HepG2 (cell line): ENCODE data around the gene TXN2. TPM values are rescaled to one million over a fixed set of nuclear protein-coding genes. Genes with fewer than 3 reads are reported as not detected.

Experiments used
- BHLHE40 ChIP-seq: IDR thresholded peaks from 2 replicates; pipeline ENCODE4 v1.6.1; 2011; ENCODE audit warnings: low read length, improper control_type of control experiment
- CBX5 ChIP-seq: sonication (generic); formaldehyde crosslinking; IDR thresholded peaks from 2 replicates; pipeline ENCODE4 v1.4.0; 2020; ENCODE audit warnings: missing genetic modification reagents, borderline replicate concordance
- EED ChIP-seq: sonication (generic); formaldehyde crosslinking; IDR thresholded peaks from 2 replicates; pipeline ENCODE4 v1.5.0; 2020; ENCODE audit warnings: mild to moderate bottlenecking, missing genetic modification reagents
- JDP2 ChIP-seq: sonication (generic); formaldehyde crosslinking; IDR thresholded peaks from 2 replicates; pipeline ENCODE4 v1.8.1; 2022; ENCODE audit warnings: missing genetic modification reagents, borderline replicate concordance
- NFIC ChIP-seq: IDR thresholded peaks from 2 replicates; pipeline ENCODE4 v1.6.1; 2012; ENCODE audit warnings: mild to moderate bottlenecking, low read length, inconsistent platforms
- SIN3A ChIP-seq: IDR thresholded peaks from 2 replicates; pipeline ENCODE4 v1.6.1; 2011; ENCODE audit warnings: low read depth, mild to moderate bottlenecking, control low read depth, low read length, borderline replicate concordance
- TBP ChIP-seq: sonication (generic); formaldehyde crosslinking; IDR thresholded peaks from 2 replicates; pipeline ENCODE4 v1.5.0; 2020; ENCODE audit warnings: missing genetic modification reagents
- THAP11 ChIP-seq: IDR thresholded peaks from 2 replicates; pipeline ENCODE4 v1.6.1; 2016; ENCODE audit warnings: missing biosample characterization, missing genetic modification reagents
- ZNF225 ChIP-seq: sonication (generic); formaldehyde crosslinking; IDR thresholded peaks from 2 replicates; pipeline ENCODE4 v1.4.0; 2020; ENCODE audit warnings: mild to moderate bottlenecking, missing genetic modification reagents
- ZNF230 ChIP-seq: sonication (generic); formaldehyde crosslinking; IDR thresholded peaks from 2 replicates; pipeline ENCODE4 v1.4.0; 2020; ENCODE audit warnings: mild to moderate bottlenecking, missing genetic modification reagents
- ZNF329 ChIP-seq: sonication (generic); formaldehyde crosslinking; IDR thresholded peaks from 2 replicates; pipeline ENCODE4 v1.9.0; 2021; ENCODE audit warnings: low read depth, mild to moderate bottlenecking, missing genetic modification reagents
- ZNF441 ChIP-seq: sonication (generic); formaldehyde crosslinking; IDR thresholded peaks from 2 replicates; pipeline ENCODE4 v1.7.0; 2021; ENCODE audit warnings: missing genetic modification reagents, borderline replicate concordance
- ZNF530 ChIP-seq: sonication (generic); formaldehyde crosslinking; IDR thresholded peaks from 2 replicates; pipeline ENCODE4 v1.5.0; 2020; ENCODE audit warnings: low read depth, mild to moderate bottlenecking, missing genetic modification reagents
- ZNF543 ChIP-seq: sonication (generic); formaldehyde crosslinking; IDR thresholded peaks from 2 replicates; pipeline ENCODE4 v1.4.0; 2020; ENCODE audit warnings: mild to moderate bottlenecking, missing genetic modification reagents
- ZNF670 ChIP-seq: sonication (generic); formaldehyde crosslinking; IDR thresholded peaks from 2 replicates; pipeline ENCODE4 v1.8.0; 2022; ENCODE audit warnings: mild to moderate bottlenecking, missing genetic modification reagents, borderline replicate concordance
- ZNF772 ChIP-seq: sonication (generic); formaldehyde crosslinking; IDR thresholded peaks from 2 replicates; pipeline ENCODE4 v1.5.0; 2020; ENCODE audit warnings: mild to moderate bottlenecking, missing genetic modification reagents
- ZNF850 ChIP-seq: sonication (generic); formaldehyde crosslinking; conservative IDR thresholded peaks from 2 replicates; pipeline ENCODE4 v1.9.0; 2021; ENCODE audit warnings: mild to moderate bottlenecking, missing genetic modification reagents
- polyA plus RNA-seq, 8 experiments: library from polyadenylated mRNA; depleted of rRNA in 3 of 8; stranded (reverse) in 7 of 8; unstranded in 1 of 8; fragments of >200 nt; fragmentation: Illumina TruSeq in 4 of 8; extraction: Trizol in 4 of 8; gene quantifications; 2 replicates each; pipeline versions ENCODE4 v1.2.1 to v1.2.3, GENCODE V29; 2011 to 2016; ENCODE audit warnings: low read depth in 4 of 8, missing spikeins in 1 of 8, mixed read lengths in 1 of 8; ENCODE audit not compliant: insufficient read depth in 1 of 8
- total RNA-seq, 5 experiments: library from RNA; depleted of rRNA; stranded (reverse); fragments of >200 nt; fragmentation: Illumina TruSeq; extraction: Trizol; gene quantifications; 2 replicates each; pipeline ENCODE4 v1.2.3, GENCODE V29; 2016; ENCODE audit warnings: low read depth in 1 of 5
- TF ChIP-seq, protein P1 (sequence below): sonication (generic); formaldehyde crosslinking; IDR thresholded peaks from 2 replicates; pipeline ENCODE4 v1.5.1; 2020; ENCODE audit warnings: mild to moderate bottlenecking, missing genetic modification reagents, borderline replicate concordance
- TF ChIP-seq, protein P2 (sequence below): sonication (generic); formaldehyde crosslinking; IDR thresholded peaks from 2 replicates; pipeline ENCODE4 v1.8.0; 2022; ENCODE audit warnings: mild to moderate bottlenecking, missing genetic modification reagents; ENCODE audit not compliant: insufficient replicate concordance
- TF ChIP-seq, protein P3 (sequence below): IDR thresholded peaks from 2 replicates; pipeline ENCODE4 v1.4.0; 2020; ENCODE audit warnings: mild to moderate bottlenecking, missing genetic modification reagents
- TF ChIP-seq, protein P4 (sequence below): conservative IDR thresholded peaks from 2 replicates; pipeline ENCODE4 v1.6.1; 2018; ENCODE audit warnings: missing genetic modification reagents

The TXN2 gene
- total and polyA plus RNA-seq, 2 of the 13 experiments (the other 11 are each of a cell fraction or from before 2014, with no cell fraction given), result 41.4 to 109 TPM

DNA sequence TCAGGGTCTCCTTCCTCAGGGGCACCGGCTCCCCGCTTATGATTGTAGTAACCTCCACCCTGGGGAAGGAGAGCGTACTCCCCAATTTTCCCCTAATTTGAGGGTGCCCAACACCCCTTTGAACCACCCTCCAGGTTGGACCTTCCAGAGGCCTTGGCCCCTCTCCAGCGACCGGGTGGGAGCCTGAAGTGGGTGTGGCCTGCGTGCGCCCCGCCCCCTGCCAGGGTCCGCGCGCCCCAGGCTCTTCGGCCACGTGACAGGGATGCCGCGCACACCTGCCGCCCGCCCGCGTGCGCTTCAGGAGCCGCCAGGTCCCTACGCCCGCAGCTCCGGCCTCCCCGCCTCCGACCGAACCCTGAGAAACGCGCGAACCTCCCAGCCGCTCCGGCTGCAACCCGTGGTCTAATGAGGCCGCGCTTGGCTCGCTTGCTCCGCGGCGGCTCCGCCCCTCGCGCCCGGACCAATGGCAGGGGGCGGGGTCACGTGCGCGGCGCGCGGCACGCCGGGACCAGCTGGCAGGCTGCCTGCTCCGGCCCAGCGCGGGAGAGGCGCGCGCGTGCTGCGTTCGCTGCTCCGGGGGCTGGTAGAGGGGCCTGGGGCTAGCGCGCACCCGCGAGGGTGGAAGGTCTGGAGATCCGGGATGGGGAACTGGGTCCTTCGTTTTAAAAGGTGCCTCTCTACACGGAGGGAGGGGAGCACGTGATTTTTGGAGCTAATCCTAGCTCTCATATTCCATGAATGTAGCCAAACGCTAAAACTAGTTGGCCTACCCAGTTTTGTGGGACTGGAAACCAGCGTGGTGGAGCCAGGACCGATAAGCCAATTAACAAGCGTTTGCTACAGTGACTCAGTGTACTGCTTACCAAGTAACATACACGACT, 25.4 kb upstream of the TXN2 start, which contains the start of gene FOXRED2 (continued):
- TF ChIP-seq ZNF329 (CRISPR knock-in tag) (peak; percentile 87), ZNF441 (CRISPR knock-in tag) (peak; percentile 88), ZNF670 (CRISPR knock-in tag) (peak; percentile 91; the same call in 1 of the 2 replicates), CBX5 (CRISPR knock-in tag) (no peak; the same call in 1 of the 2 replicates), THAP11 (peak; percentile 77), NFIC (peak; percentile 46; the same call in 1 of the 2 replicates), ZNF225 (CRISPR knock-in tag) (peak; percentile 84; the same call in 1 of the 2 replicates), JDP2 (CRISPR knock-in tag) (peak; percentile 68; the same call in 1 of the 2 replicates), ZNF543 (CRISPR knock-in tag) (peak; percentile 84; the same call in 1 of the 2 replicates), EED (CRISPR knock-in tag) (peak; percentile 98), ZNF230 (CRISPR knock-in tag) (peak; percentile 59; the same call in 1 of the 2 replicates), ZNF530 (no peak), ZNF772 (CRISPR knock-in tag) (peak; percentile 79), SIN3A (no peak), TBP (no peak), BHLHE40 (peak; percentile 99), ZNF850 (no peak; the same call in 1 of the 2 replicates)
- TF ChIP-seq, protein P1, sequence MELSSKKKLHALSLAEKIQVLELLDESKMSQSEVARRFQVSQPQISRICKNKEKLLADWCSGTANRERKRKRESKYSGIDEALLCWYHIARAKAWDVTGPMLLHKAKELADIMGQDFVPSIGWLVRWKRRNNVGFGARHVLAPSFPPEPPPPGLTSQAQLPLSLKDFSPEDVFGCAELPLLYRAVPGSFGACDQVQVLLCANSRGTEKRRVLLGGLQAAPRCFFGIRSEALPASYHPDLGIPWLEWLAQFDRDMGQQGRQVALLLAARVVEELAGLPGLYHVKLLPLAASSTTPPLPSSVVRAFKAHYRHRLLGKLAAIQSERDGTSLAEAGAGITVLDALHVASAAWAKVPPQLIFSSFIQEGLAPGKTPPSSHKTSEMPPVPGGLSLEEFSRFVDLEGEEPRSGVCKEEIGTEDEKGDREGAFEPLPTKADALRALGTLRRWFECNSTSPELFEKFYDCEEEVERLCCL (CRISPR knock-in tag), result peak; percentile 87; the same call in 1 of the 2 replicates
- TF ChIP-seq, protein P2, sequence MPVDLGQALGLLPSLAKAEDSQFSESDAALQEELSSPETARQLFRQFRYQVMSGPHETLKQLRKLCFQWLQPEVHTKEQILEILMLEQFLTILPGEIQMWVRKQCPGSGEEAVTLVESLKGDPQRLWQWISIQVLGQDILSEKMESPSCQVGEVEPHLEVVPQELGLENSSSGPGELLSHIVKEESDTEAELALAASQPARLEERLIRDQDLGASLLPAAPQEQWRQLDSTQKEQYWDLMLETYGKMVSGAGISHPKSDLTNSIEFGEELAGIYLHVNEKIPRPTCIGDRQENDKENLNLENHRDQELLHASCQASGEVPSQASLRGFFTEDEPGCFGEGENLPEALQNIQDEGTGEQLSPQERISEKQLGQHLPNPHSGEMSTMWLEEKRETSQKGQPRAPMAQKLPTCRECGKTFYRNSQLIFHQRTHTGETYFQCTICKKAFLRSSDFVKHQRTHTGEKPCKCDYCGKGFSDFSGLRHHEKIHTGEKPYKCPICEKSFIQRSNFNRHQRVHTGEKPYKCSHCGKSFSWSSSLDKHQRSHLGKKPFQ (CRISPR knock-in tag), result peak; percentile 92
- TF ChIP-seq, protein P3, sequence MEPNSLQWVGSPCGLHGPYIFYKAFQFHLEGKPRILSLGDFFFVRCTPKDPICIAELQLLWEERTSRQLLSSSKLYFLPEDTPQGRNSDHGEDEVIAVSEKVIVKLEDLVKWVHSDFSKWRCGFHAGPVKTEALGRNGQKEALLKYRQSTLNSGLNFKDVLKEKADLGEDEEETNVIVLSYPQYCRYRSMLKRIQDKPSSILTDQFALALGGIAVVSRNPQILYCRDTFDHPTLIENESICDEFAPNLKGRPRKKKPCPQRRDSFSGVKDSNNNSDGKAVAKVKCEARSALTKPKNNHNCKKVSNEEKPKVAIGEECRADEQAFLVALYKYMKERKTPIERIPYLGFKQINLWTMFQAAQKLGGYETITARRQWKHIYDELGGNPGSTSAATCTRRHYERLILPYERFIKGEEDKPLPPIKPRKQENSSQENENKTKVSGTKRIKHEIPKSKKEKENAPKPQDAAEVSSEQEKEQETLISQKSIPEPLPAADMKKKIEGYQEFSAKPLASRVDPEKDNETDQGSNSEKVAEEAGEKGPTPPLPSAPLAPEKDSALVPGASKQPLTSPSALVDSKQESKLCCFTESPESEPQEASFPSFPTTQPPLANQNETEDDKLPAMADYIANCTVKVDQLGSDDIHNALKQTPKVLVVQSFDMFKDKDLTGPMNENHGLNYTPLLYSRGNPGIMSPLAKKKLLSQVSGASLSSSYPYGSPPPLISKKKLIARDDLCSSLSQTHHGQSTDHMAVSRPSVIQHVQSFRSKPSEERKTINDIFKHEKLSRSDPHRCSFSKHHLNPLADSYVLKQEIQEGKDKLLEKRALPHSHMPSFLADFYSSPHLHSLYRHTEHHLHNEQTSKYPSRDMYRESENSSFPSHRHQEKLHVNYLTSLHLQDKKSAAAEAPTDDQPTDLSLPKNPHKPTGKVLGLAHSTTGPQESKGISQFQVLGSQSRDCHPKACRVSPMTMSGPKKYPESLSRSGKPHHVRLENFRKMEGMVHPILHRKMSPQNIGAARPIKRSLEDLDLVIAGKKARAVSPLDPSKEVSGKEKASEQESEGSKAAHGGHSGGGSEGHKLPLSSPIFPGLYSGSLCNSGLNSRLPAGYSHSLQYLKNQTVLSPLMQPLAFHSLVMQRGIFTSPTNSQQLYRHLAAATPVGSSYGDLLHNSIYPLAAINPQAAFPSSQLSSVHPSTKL (CRISPR knock-in tag), result peak; percentile 50; the same call in 1 of the 2 replicates
- TF ChIP-seq, protein P4, sequence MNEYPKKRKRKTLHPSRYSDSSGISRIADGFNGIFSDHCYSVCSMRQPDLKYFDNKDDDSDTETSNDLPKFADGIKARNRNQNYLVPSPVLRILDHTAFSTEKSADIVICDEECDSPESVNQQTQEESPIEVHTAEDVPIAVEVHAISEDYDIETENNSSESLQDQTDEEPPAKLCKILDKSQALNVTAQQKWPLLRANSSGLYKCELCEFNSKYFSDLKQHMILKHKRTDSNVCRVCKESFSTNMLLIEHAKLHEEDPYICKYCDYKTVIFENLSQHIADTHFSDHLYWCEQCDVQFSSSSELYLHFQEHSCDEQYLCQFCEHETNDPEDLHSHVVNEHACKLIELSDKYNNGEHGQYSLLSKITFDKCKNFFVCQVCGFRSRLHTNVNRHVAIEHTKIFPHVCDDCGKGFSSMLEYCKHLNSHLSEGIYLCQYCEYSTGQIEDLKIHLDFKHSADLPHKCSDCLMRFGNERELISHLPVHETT (CRISPR knock-in tag), result no peak
